ENCODE measurements around the gene ISL1. TPM values are rescaled to one million over a fixed set of nuclear protein-coding genes. Genes with fewer than 3 reads are reported as not detected.

The ISL1 gene
- total RNA-seq, 4 donors from 2014 or later: not detected

- ATAC-seq (no peak), DNase-seq (no peak)
- in situ Hi-C loops (cut with MboI; ENCODE audit: low sequenced_read_pairs in 4 of 4) (no loop called here), intact Hi-C loops (cut with DNase I; ENCODE audit: low total_unique reads) (no loop called here)
- Histone ChIP-seq H3K4me1 (peaks cover 0 to 4% of the 10 kb centered on the region in 2 donors), H3K27ac (no peak overlapping the region), H3K27me3 (peaks cover 57 to 71% (median 58%) of the 10 kb centered on the region in 3 donors), H3K4me3 (no peak overlapping the region), H3K36me3 (no peaks in the 10 kb centered on the region), H3K9me3 (no peaks in the 10 kb centered on the region)
- TF ChIP-seq, protein P1, sequence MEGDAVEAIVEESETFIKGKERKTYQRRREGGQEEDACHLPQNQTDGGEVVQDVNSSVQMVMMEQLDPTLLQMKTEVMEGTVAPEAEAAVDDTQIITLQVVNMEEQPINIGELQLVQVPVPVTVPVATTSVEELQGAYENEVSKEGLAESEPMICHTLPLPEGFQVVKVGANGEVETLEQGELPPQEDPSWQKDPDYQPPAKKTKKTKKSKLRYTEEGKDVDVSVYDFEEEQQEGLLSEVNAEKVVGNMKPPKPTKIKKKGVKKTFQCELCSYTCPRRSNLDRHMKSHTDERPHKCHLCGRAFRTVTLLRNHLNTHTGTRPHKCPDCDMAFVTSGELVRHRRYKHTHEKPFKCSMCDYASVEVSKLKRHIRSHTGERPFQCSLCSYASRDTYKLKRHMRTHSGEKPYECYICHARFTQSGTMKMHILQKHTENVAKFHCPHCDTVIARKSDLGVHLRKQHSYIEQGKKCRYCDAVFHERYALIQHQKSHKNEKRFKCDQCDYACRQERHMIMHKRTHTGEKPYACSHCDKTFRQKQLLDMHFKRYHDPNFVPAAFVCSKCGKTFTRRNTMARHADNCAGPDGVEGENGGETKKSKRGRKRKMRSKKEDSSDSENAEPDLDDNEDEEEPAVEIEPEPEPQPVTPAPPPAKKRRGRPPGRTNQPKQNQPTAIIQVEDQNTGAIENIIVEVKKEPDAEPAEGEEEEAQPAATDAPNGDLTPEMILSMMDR (IDR thresholded peaks at IDR 0.05 in 4 of 5, conservative IDR thresholded peaks at IDR 0.05 in 1 of 5): no peak
- TF ChIP-seq POLR2A (IDR thresholded peaks at IDR 0.05): no peak
Measured at GRCh38 chr5:51377151-51378060, 5.8 kb upstream of the ISL1 start.

GRCh38 chr5:51378061-51378409 lies 5.2 kb upstream of the ISL1 start:
- Histone ChIP-seq H3K4me3 (no peak overlapping the region), H3K4me1 (peaks cover 5 to 8% of the 10 kb centered on the region in 2 donors), H3K36me3 (no peaks in the 10 kb centered on the region), H3K27me3 (peaks cover 62 to 77% (median 62%) of the 10 kb centered on the region in 3 donors), H3K9me3 (no peaks in the 10 kb centered on the region), H3K27ac (no peak overlapping the region)
- in situ Hi-C loops (cut with MboI; ENCODE audit: low sequenced_read_pairs in 4 of 4): no loop called here
- intact Hi-C loops (cut with DNase I; ENCODE audit: low total_unique reads): no loop called here
- ATAC-seq (no peak), DNase-seq (no peak)
- TF ChIP-seq, protein P1 (IDR thresholded peaks at IDR 0.05 in 4 of 5, conservative IDR thresholded peaks at IDR 0.05 in 1 of 5): no peak
- no peak for TF ChIP-seq POLR2A (IDR thresholded peaks at IDR 0.05)

GRCh38 chr5:51378448-51379330 lies 4.6 kb upstream of the ISL1 start:
- in situ Hi-C loops (cut with MboI; ENCODE audit: low sequenced_read_pairs in 4 of 4) (no loop called here), intact Hi-C loops (cut with DNase I; ENCODE audit: low total_unique reads) (no loop called here)
- no peak for TF ChIP-seq POLR2A (IDR thresholded peaks at IDR 0.05)
- TF ChIP-seq, protein P1 (IDR thresholded peaks at IDR 0.05 in 4 of 5, conservative IDR thresholded peaks at IDR 0.05 in 1 of 5): no peak
- Histone ChIP-seq H3K27ac (no peak overlapping the region), H3K4me1 (peaks cover 5 to 8% of the 10 kb centered on the region in 2 donors), H3K4me3 (peak overlapping the region in 3 of 4 donors; percentile 12 to 34 (median 13)), H3K27me3 (peaks cover 67 to 84% (median 69%) of the 10 kb centered on the region in 3 donors), H3K36me3 (no peaks in the 10 kb centered on the region), H3K9me3 (no peaks in the 10 kb centered on the region)
- no peak for ATAC-seq
- DNase-seq: no peak

GRCh38 chr5:51379331-51379700 lies 3.9 kb upstream of the ISL1 start:
- Histone ChIP-seq H3K36me3 (no peaks in the 10 kb centered on the region), H3K27me3 (peaks cover 73 to 90% (median 75%) of the 10 kb centered on the region in 3 donors), H3K27ac (no peak overlapping the region), H3K9me3 (no peaks in the 10 kb centered on the region), H3K4me3 (peak overlapping the region in 2 of 4 donors; percentile 13 to 34), H3K4me1 (peaks cover 5 to 8% of the 10 kb centered on the region in 2 donors)
- no peak for TF ChIP-seq POLR2A (IDR thresholded peaks at IDR 0.05)
- TF ChIP-seq, protein P1 (IDR thresholded peaks at IDR 0.05 in 4 of 5, conservative IDR thresholded peaks at IDR 0.05 in 1 of 5): no peak
- ATAC-seq (no peak), DNase-seq (no peak)
- in situ Hi-C loops (cut with MboI; ENCODE audit: low sequenced_read_pairs in 4 of 4) (no loop called here), intact Hi-C loops (cut with DNase I; ENCODE audit: low total_unique reads) (no loop called here)

Measured in gastrocnemius medialis (tissue), 4 donors.